ENCODE measurements around the gene TRIM71.

The TRIM71 gene

DNA sequence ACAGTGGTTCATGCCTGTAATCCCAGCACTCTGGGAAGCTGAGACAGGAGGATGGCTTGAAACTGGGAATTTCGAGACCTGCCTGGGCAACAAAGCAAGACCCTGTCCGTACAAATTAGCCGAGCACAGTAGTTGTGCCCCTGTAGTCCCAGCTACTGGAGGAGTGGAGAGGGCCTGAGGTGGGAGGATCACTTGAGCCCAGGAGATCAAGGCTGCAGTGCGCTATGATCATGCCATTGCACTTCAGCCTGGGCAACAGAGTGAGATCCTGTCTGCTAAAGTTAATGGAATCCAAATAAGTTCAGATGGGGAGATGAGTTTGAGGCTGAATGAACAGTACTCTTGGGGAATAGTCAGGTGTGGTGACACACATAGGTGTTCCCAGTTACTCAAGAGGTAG lies 14.4 kb downstream of the TRIM71 start:
- DNase-seq (ENCODE audit: extremely low read depth, low read depth): no peak
- TF ChIP-seq, protein P1, sequence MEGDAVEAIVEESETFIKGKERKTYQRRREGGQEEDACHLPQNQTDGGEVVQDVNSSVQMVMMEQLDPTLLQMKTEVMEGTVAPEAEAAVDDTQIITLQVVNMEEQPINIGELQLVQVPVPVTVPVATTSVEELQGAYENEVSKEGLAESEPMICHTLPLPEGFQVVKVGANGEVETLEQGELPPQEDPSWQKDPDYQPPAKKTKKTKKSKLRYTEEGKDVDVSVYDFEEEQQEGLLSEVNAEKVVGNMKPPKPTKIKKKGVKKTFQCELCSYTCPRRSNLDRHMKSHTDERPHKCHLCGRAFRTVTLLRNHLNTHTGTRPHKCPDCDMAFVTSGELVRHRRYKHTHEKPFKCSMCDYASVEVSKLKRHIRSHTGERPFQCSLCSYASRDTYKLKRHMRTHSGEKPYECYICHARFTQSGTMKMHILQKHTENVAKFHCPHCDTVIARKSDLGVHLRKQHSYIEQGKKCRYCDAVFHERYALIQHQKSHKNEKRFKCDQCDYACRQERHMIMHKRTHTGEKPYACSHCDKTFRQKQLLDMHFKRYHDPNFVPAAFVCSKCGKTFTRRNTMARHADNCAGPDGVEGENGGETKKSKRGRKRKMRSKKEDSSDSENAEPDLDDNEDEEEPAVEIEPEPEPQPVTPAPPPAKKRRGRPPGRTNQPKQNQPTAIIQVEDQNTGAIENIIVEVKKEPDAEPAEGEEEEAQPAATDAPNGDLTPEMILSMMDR (IDR thresholded peaks at IDR 0.05; ENCODE audit: low read depth, low read length): no peak

- no peak for DNase-seq (ENCODE audit: extremely low read depth, low read depth)
- TF ChIP-seq, protein P1 (IDR thresholded peaks at IDR 0.05; ENCODE audit: low read depth, low read length): no peak
Measured at GRCh38 chr3:32835049-32835371, 17.2 kb downstream of the TRIM71 start.

GRCh38 chr3:32835961-32836360 lies 18.2 kb downstream of the TRIM71 start:
- no peak for DNase-seq (ENCODE audit: extremely low read depth, low read depth)
- TF ChIP-seq, protein P1 (IDR thresholded peaks at IDR 0.05; ENCODE audit: low read depth, low read length): no peak

- TF ChIP-seq, protein P1 (IDR thresholded peaks at IDR 0.05; ENCODE audit: low read depth, low read length): no peak
- no peak for DNase-seq (ENCODE audit: extremely low read depth, low read depth)
Measured at GRCh38 chr3:32836601-32837000, 18.8 kb downstream of the TRIM71 start.

DNA sequence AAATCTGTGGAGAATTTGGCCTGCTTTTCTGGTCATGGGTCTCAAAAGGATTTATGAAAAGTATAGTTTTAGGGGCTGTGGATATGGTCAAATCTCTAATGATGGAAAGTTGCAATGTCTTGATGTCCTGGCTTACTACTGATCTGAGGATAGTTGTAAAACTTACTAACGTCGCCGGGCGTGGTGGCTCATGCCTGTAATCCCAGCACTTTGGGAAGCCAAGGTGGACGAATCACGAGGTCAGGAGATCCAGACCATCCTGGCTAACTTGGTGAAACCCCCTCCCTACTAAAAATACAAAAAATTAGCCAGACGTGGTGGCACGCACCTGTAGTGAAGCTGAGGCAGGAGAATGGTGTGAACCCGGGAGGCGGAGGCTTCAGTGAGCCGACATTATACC lies 19.6 kb downstream of the TRIM71 start:
- TF ChIP-seq, protein P1 (IDR thresholded peaks at IDR 0.05; ENCODE audit: low read depth, low read length): no peak

DNA sequence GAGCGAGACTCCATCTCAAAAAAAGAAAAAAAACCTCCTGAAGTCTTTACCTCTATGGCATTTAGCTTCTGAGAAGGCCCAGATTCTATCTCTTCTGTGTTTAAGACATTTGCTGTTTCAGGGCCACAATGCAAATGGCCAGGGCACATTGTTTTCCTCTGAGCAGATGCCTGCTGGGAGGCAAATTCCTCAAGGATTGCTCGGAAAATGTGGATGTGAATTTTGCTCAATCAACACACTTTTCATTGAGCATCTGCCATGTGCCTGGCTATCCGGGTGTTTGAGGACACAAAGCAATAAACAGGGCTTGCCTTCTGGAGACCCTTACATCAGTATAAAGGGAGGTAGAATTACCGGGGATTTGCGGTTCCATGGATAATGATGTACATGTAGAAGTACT lies 20.0 kb downstream of the TRIM71 start:
- TF ChIP-seq, protein P1 (IDR thresholded peaks at IDR 0.05; ENCODE audit: low read depth, low read length): no peak
- DNase-seq (ENCODE audit: extremely low read depth, low read depth): no peak

More for the DNA sequence above, 19.6 kb downstream of the TRIM71 start:
- DNase-seq (ENCODE audit: extremely low read depth, low read depth): no peak

GRCh38 chr3:32839714-32840085 lies 21.9 kb downstream of the TRIM71 start:
- DNase-seq (ENCODE audit: extremely low read depth, low read depth): no peak
- TF ChIP-seq, protein P1 (IDR thresholded peaks at IDR 0.05; ENCODE audit: low read depth, low read length): no peak
